GM10248 (cell line): ENCODE results near the gene PTMS.

Experiments used
- CTCF ChIA-PET: fragments of 300-600 bp; sonication (Branson Sonifier 250); formaldehyde crosslinking; extraction: SDS; loops from one replicate; lab custom pipeline; 2021; ENCODE audit warnings: antibody characterized with exemption; lab: Yijun Ruan, JAX
- POLR2A ChIA-PET: fragments of 350-650 bp; sonication (Branson Sonifier 250); formaldehyde crosslinking; extraction: SDS; loops from one replicate; lab custom pipeline; 2020; ENCODE audit warnings: antibody characterized with exemption; lab: Yijun Ruan, JAX
- DNase-seq: peaks from one replicate; pipeline ENCODE4 v3.0.0; 2012; ENCODE audit errors: extremely low spot score
- CTCF ChIP-seq: IDR thresholded peaks from 2 replicates; pipeline ENCODE4 v1.5.1; 2012; ENCODE audit warnings: mild to moderate bottlenecking, low read depth; ENCODE audit errors: extremely low read depth, missing control alignments, control extremely low read depth

PTMS gene

DNA sequence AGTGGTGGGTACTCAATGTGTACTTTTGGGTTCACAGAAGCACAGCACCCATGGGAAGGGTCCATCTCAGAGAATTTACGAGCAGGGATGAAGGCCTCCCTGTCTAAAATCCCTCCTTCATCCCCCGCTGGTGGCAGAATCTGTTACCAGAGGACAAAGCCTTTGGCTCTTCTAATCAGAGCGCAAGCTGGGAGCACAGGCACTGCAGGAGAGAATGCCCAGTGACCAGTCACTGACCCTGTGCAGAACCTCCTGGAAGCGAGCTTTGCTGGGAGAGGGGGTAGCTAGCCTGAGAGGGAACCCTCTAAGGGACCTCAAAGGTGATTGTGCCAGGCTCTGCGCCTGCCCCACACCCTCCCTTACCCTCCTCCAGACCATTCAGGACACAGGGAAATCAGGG, 54.0 kb downstream of the PTMS start:
- POLR2A ChIA-PET = no interaction called here
- DNase-seq = no peak
- TF ChIP-seq CTCF = no peak
- CTCF ChIA-PET = interaction anchor here (1.8 to 7.6 kb wide), 3 partner anchors 9 to 54 kb away, joined by 4 to 41 read pairs (median 12); partner anchors contain the start of genes GNB3 and PTMS
